LNCaP clone FGC (cell line): ENCODE results near the gene UBL4B.

Source experiments
- DNase-seq: peaks from one replicate; pipeline ENCODE4 v3.0.0-alpha.2; 2011; ENCODE audit warnings: low read depth
- H3K4me3 ChIP-seq: 2 replicates; pipeline ENCODE4 v1.5.1; 2011; ENCODE audit warnings: mild to moderate bottlenecking, low read depth, low read length, control low read depth
- CTCF ChIP-seq: IDR thresholded peaks from 2 replicates; pipeline ENCODE4 v1.5.1; 2012; ENCODE audit warnings: mild to moderate bottlenecking; ENCODE audit not compliant: control insufficient read depth, insufficient read depth; ENCODE audit errors: extremely low read depth

UBL4B gene

DNA sequence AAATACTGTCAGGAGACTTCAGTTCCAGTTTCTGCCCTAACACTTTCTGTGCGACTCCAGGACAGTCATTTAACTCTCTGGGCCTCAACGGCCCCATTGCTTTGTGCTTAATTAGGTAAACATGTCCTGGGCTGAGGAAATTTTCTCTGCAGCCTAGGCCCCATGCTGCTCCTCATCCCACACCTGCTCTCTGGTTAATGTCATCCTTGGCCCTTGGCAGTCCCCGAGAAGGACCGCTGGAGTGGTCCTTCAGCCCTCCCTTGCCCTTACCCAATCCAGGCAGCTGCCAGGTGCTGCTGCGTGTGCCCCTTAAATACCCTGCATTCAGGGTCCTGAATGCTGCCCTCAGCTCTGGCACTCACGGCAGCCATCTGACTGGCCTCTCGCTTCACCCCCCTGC, 18.7 kb downstream of the UBL4B start:
- no peak for DNase-seq
- H3K4me3 ChIP-seq: no peak overlapping the region
- no peak for TF ChIP-seq CTCF

DNA sequence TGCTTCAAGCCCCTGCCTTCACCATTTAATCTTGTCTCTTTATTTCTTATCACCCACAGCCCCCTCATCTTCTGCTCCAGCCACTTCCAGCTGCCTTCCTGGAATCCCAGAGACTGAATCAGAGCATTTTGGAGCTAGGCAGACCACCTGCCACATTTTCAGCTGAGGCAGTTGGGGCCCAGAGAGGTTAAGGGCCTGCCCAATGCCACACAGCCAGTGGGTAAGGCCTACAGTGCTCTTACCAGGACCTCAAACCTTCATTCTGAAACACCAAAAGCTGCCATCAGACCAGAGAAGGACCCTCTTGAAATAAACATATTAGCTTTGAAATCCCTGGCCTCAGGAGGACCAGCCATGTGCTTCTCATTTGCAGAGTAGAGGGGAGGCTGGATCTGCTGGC, 20.4 kb downstream of the UBL4B start:
- no peak for DNase-seq
- no peak for TF ChIP-seq CTCF
- H3K4me3 ChIP-seq: no peak overlapping the region

DNA sequence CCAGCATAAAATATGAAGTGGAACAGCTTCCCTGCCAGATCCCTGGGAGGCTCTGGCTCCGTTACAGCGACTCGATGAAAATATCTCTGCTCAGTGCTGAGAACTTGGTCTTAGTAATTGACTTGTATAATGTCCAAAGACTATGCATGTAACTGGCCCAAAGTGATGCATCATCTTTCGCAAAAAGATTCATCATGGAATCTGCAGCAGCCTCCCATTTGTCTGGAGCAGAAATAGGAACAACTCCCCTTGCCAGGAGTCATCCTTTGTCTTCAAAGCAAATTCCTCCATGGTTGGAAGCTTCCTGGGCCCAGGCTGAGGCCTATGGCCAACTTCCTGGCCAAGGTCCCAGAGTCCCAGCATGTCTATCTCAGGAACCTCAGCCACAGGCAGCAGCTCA, 21.2 kb downstream of the UBL4B start:
- TF ChIP-seq CTCF: no peak
- no peak for DNase-seq
- H3K4me3 ChIP-seq: no peak overlapping the region

- peak; percentile 65 for DNase-seq
- no peak overlapping the region for H3K4me3 ChIP-seq
- TF ChIP-seq CTCF: no peak
Observed at GRCh38 chr1:110134050-110134595, 21.9 kb downstream of the UBL4B start.

- no peak overlapping the region for H3K4me3 ChIP-seq
- DNase-seq: peak; percentile 19
- no peak for TF ChIP-seq CTCF
Observed at GRCh38 chr1:110135246-110135645, 23.0 kb downstream of the UBL4B start.

- no peak for DNase-seq
- H3K4me3 ChIP-seq: no peak overlapping the region
- no peak for TF ChIP-seq CTCF
Observed at GRCh38 chr1:110135666-110136065, 23.4 kb downstream of the UBL4B start.

DNA sequence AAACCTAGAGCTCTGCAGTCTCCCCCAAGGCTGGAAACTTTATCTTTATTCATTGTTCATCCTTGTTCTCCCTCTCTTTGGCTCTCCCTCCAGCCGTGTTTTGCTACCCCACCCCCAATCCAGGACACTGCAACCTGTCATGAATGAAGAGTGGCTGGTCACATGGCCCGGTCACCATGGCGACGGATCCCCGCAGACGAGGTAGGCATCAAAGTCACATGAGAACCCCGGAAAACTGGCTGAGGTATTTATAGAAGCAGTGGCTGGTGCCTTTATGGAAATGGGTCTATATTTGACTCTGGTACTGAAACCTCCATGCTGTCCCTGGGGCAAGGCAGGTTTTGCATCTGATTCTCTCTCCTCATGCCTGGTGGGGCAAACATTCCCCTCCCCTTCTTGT, 24.7 kb downstream of the UBL4B start:
- no peak for TF ChIP-seq CTCF
- DNase-seq: no peak
- H3K4me3 ChIP-seq: no peak overlapping the region
